Smooth muscle cell (in vitro differentiated cells): ENCODE results near the gene PTPRD. TPM values are rescaled to one million over a fixed set of nuclear protein-coding genes. Genes with fewer than 3 reads are reported as not detected.

ENCODE experiments used
- DNase-seq: peaks from one replicate; lab custom pipeline; 2025; ENCODE audit not compliant: unreplicated experiment; lab: John Stamatoyannopoulos, UW
- H2AFZ ChIP-seq: fragments of 200-600 bp; sonication (generic); 2 replicates; pipeline ENCODE4 v1.6.0; 2016; ENCODE audit warnings: antibody characterized with exemption, low read depth, mild to moderate bottlenecking
- H3F3A ChIP-seq: fragments of 200-600 bp; sonication (generic); 2 replicates; pipeline ENCODE4 v1.6.0; 2017; ENCODE audit warnings: antibody characterized with exemption, low read depth
- H3K27ac ChIP-seq: fragments of 200-600 bp; sonication (generic); 2 replicates; pipeline ENCODE4 v1.5.1; 2016; ENCODE audit warnings: low read depth, mild to moderate bottlenecking
- H3K27me3 ChIP-seq: fragments of 200-600 bp; sonication (generic); 2 replicates; pipeline ENCODE4 v1.6.1; 2016; ENCODE audit warnings: low read depth, mild to moderate bottlenecking
- H3K36me3 ChIP-seq: fragments of 200-600 bp; sonication (generic); 2 replicates; pipeline ENCODE4 v1.5.1; 2016; ENCODE audit warnings: low read depth
- H3K4me1 ChIP-seq: fragments of 200-600 bp; sonication (generic); 2 replicates; pipeline ENCODE4 v1.5.1; 2016; ENCODE audit warnings: low read depth
- H3K4me2 ChIP-seq: fragments of 200-600 bp; sonication (generic); 2 replicates; pipeline ENCODE4 v1.6.0; 2016; ENCODE audit warnings: mild to moderate bottlenecking
- H3K4me3 ChIP-seq: fragments of 200-600 bp; sonication (generic); 2 replicates; pipeline ENCODE4 v1.5.1; 2016; ENCODE audit warnings: mild to moderate bottlenecking
- H3K79me2 ChIP-seq: fragments of 200-600 bp; sonication (generic); 2 replicates; pipeline ENCODE4 v1.6.0; 2016; ENCODE audit warnings: low read depth, mild to moderate bottlenecking
- H3K9ac ChIP-seq: fragments of 200-600 bp; sonication (generic); 2 replicates; pipeline ENCODE4 v1.6.0; 2016; ENCODE audit warnings: low read depth
- H3K9me3 ChIP-seq: fragments of 200-600 bp; sonication (generic); replicated peaks from 2 replicates; pipeline ENCODE4 v1.5.1; 2016; ENCODE audit warnings: low read depth
- H4K20me1 ChIP-seq: fragments of 200-600 bp; sonication (generic); 2 replicates; pipeline ENCODE4 v1.6.0; 2016; ENCODE audit warnings: low read depth
- CTCF ChIP-seq: fragments of 200-600 bp; sonication (generic); IDR thresholded peaks from 2 replicates; pipeline ENCODE4 v1.5.1; 2017; ENCODE audit warnings: borderline replicate concordance, mild to moderate bottlenecking, antibody characterized with exemption; ENCODE audit not compliant: insufficient read depth, poor library complexity, severe bottlenecking
- WGBS: methylation state at CpG from one replicate; pipeline ENCODE4 v1.1.7; 2016; ENCODE audit warnings: low lambda C conversion rate; 5-methylcytosine and 5-hydroxymethylcytosine counted together
- polyA plus RNA-seq: library from polyadenylated mRNA; unstranded; fragments of >200 nt; fragmentation: Nextera tagmentation; extraction: Ambion mirVana; gene quantifications from 2 replicates; pipeline ENCODE4 v1.2.1, GENCODE V29; 2016
- total RNA-seq: library from RNA; depleted of rRNA; stranded (reverse); fragments of >200 nt; gene quantifications from 2 replicates; pipeline ENCODE4 v1.2.3, GENCODE V29; 2014

PTPRD gene
- total and polyA plus RNA-seq, 2 experiments from 2014 or later = 6.5 to 61.0 TPM

GRCh38 chr9:9202276-9202675 lies 1410.5 kb downstream of the PTPRD start:
- Histone ChIP-seq H2AFZ (no peak overlapping the region), H3K9ac (no peak overlapping the region), H4K20me1 (no peaks in the 10 kb centered on the region), H3K9me3 (no peaks in the 10 kb centered on the region), H3K27ac (no peak overlapping the region), H3K79me2 (no peaks in the 10 kb centered on the region), H3K36me3 (no peaks in the 10 kb centered on the region), H3K4me3 (no peak overlapping the region), H3K4me2 (no peak overlapping the region), H3F3A (no peaks in the 10 kb centered on the region), H3K4me1 (no peaks in the 10 kb centered on the region), H3K27me3 (no peaks in the 10 kb centered on the region)
- 86% methylated on average over 1 of the region's 1 CpG for WGBS
- no peak for DNase-seq
- no peak for TF ChIP-seq CTCF

- Histone ChIP-seq H3K4me2 (no peak overlapping the region), H3K79me2 (no peaks in the 10 kb centered on the region), H3F3A (no peaks in the 10 kb centered on the region), H2AFZ (no peak overlapping the region), H4K20me1 (no peaks in the 10 kb centered on the region), H3K9me3 (no peaks in the 10 kb centered on the region), H3K4me3 (no peak overlapping the region), H3K36me3 (no peaks in the 10 kb centered on the region), H3K9ac (no peak overlapping the region), H3K27ac (no peak overlapping the region), H3K27me3 (peaks cover 4% of the 10 kb centered on the region), H3K4me1 (no peaks in the 10 kb centered on the region)
- DNase-seq = no peak
- WGBS = 41% methylated on average over 1 of the region's 1 CpG
- no peak for TF ChIP-seq CTCF
Measured at GRCh38 chr9:9186086-9186485, 1426.7 kb downstream of the PTPRD start.

- DNase-seq = no peak
- Histone ChIP-seq H3K27ac (no peak overlapping the region), H4K20me1 (no peaks in the 10 kb centered on the region), H3K27me3 (peaks cover 4% of the 10 kb centered on the region), H3K9ac (no peak overlapping the region), H3F3A (no peaks in the 10 kb centered on the region), H3K4me2 (no peak overlapping the region), H3K36me3 (no peaks in the 10 kb centered on the region), H3K4me1 (peaks cover 11% of the 10 kb centered on the region), H3K9me3 (no peaks in the 10 kb centered on the region), H2AFZ (no peak overlapping the region), H3K4me3 (no peak overlapping the region), H3K79me2 (no peaks in the 10 kb centered on the region)
- WGBS = 89% methylated on average over 2 of the region's 2 CpGs
- no peak for TF ChIP-seq CTCF
Measured at GRCh38 chr9:9182431-9182830, 1430.4 kb downstream of the PTPRD start.

GRCh38 chr9:9177081-9177480 lies 1435.7 kb downstream of the PTPRD start:
- no peaks in the 10 kb centered on the region for H4K20me1 ChIP-seq
- H3K79me2 ChIP-seq = no peaks in the 10 kb centered on the region
- H3K9ac ChIP-seq = no peak overlapping the region
- no peaks in the 10 kb centered on the region for H3K9me3 ChIP-seq
- DNase-seq = no peak
- no peak overlapping the region for H3K4me2 ChIP-seq
- peaks cover 22% of the 10 kb centered on the region for H3K4me1 ChIP-seq
- TF ChIP-seq CTCF = no peak
- no peaks in the 10 kb centered on the region for H3K36me3 ChIP-seq
- H3K27me3 ChIP-seq = no peaks in the 10 kb centered on the region
- no peak overlapping the region for H3K4me3 ChIP-seq
- H3F3A ChIP-seq = no peaks in the 10 kb centered on the region
- no peak overlapping the region for H3K27ac ChIP-seq
- 45% methylated on average over 1 of the region's 1 CpG for WGBS
- H2AFZ ChIP-seq = no peak overlapping the region
